GM18519 (cell line): ENCODE data around the gene DTWD2.
A peak's percentile ranks its signal among the peaks of the same experiment; 100 is the strongest.
"Not testable (repeated sequence)": the region's sequence is repeated elsewhere in the genome, so short reads cannot be mapped to it uniquely, and the experiment has no call there.

Source experiments
- ATAC-seq: cut with Tn5 transposase; IDR thresholded peaks from one replicate; pipeline ENCODE4 v1.9.1; 2021; ENCODE audit warnings: mild to moderate bottlenecking, moderate library complexity; ENCODE audit not compliant: unreplicated experiment, low FRiP score

The DTWD2 gene

DNA sequence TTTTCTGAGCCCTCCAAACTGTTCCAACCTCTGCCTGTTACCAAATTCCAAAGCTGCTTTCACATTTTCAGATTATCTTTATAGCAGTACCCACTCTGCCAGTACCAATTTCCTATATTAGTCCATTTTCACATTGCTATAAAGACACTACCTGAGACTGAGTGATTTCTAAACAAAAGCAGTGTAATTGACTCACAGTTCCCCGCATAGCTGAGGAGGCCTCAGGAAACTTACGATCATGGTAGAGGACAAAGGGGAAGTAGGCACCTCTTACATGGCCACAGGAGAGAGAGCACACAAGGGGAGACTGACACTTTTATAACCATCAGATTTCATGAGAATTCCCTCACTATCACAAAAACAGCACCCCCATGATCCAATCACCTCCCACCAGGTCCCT is 105.0 kb downstream of the DTWD2 start:
- ATAC-seq: peak; percentile 56

GRCh38 chr5:118882666-118883065 is 105.7 kb downstream of the DTWD2 start:
- ATAC-seq: no peak

GRCh38 chr5:118876852-118877251 is 111.5 kb downstream of the DTWD2 start:
- not testable (repeated sequence) for ATAC-seq

- no peak for ATAC-seq
Observed at GRCh38 chr5:118875131-118875530, 113.2 kb downstream of the DTWD2 start.

DNA sequence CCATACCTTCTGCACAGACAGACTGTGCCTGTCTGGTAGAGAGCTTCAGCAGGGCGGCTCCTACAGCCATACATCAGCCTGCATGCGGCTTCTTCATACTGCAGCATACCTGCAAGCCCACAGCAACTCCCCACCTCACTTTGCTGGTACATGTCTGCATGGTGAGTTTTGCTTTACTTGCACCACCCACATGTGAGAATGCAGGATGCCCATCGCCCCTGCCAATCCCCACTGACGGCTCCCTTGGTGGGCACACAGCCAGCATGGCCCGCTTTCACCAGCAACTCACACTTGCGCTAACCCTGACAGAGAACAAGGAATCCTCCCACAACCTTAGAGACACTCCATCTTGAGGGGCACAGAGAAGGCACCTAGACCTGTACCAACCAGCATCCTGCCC is 114.9 kb downstream of the DTWD2 start:
- no peak for ATAC-seq

GRCh38 chr5:118863345-118863744 is 125.0 kb downstream of the DTWD2 start:
- ATAC-seq: no peak

GRCh38 chr5:118862596-118862995 is 125.8 kb downstream of the DTWD2 start:
- ATAC-seq: no peak

DNA sequence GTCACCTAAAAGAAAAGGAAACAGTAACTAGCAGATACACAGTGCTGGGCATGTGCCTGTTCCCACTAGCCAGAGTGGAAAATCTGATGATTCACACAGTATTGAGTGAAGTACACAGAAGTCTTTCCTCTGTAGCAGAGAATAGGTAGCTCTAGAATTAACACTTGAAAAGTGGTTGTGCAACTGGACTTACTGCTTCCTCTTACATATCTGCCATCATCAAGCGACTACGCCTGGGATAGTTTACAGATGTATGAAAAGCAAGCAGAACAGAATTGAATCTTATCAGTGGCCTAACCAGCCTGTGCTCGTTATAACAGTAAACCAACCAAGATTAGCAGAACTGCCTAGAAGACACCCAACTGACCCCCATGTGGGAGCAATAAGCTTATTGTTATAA is 130.6 kb downstream of the DTWD2 start:
- ATAC-seq: no peak

DNA sequence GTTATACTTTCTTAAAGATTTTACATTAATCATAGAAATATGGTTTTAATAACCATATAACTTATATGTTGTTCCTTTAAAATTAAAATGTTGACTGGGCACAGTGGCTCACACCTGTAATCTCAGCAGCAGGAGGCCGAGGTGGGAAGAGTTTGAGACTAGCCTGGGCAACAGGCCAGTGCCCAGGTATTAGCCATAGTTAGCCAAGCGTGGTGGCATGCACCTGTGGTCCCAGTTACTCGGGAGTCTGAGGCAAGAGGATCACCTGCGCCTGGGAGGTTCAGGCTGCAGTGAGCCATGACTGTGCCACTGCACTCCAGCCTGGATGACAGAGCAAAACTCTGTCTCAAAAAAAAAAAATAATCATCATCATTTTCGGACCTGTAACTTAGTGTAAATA is 133.5 kb downstream of the DTWD2 start:
- ATAC-seq: no peak

- not testable (repeated sequence) for ATAC-seq
Observed at GRCh38 chr5:118851785-118852184, 136.6 kb downstream of the DTWD2 start.

DNA sequence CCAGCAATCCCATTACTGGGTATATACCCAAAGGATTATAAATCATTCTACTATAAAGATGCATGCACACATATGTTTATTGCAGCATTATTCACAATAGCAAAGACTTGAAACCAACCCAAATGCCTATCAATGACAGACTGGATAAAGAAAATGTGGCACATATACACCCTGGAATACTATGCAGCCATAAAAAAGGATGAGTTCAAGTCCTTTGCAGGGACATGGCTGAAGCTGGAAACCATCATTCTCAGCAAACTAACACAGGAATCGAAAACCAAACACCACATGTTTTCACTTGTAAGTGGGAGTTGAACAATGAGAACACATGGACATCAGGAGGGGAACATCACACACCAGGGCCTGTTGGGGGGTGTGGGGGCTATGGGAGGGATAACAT is 138.8 kb downstream of the DTWD2 start:
- not testable (repeated sequence) for ATAC-seq

DNA sequence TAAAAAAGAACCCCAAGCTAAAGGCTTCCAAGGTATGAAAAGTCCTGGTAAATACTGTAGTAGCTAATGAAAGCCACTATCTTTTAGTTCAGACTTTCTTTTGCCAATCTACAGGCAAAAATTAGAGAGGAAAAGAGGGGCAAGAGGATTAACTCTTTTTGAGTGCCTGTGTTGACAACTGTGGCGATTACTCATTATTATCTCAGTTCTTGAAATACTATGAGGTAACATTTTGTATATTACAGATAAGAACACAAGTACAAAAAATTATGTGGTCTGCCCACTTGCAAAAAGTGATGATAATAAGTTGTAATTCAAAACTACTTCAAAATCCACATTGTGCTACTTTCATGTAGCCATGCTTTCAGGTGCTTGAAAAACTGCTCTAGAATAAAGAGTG is 144.0 kb downstream of the DTWD2 start:
- no peak for ATAC-seq

DNA sequence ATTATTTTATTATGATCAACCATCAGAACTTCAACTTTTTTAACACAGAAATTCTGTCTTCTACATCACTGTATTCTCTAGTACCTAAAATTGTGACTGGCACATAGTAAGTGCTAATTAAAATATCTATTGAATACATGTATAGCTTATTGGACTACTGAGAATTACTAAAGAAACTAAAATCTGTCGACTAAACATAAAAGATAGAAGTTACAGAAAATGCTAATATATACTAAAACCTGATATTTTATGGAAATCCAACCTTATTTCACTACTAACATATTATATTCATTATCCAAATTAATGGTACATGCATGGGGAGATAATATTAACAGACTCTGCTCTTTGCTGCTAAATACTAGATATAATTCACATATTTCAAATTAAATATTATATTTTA is 153.6 kb downstream of the DTWD2 start:
- no peak for ATAC-seq

DNA sequence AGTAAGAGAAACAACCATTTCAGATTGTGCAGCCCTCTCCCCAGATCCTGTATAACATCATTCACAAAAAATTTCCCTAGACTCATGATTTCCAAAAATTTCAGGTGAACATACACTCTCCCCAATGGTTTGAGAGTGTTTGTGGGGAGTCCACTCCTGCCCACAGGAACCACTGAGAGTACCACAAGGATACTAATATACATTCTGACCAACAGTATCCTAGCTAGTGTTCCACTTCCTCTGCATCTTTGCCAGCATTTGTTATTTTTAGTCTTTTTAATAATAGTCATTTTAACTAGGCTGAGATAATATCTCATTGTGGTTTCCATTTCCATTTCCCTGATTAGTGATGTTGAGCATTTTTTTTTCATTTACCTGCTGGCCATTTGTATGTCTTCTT is 155.4 kb downstream of the DTWD2 start:
- no peak for ATAC-seq

- ATAC-seq: no peak
Observed at GRCh38 chr5:118825226-118825625, 163.1 kb downstream of the DTWD2 start.

GRCh38 chr5:118818604-118819003 is 169.7 kb downstream of the DTWD2 start:
- ATAC-seq: peak; percentile 74

- ATAC-seq: no peak
Observed at GRCh38 chr5:118808441-118808840, 179.9 kb downstream of the DTWD2 start.

- no peak for ATAC-seq
Observed at GRCh38 chr5:118806571-118806970, 181.8 kb downstream of the DTWD2 start.

- no peak for ATAC-seq
Observed at GRCh38 chr5:118802335-118802734, 186.0 kb downstream of the DTWD2 start.

GRCh38 chr5:118796081-118796480 is 192.3 kb downstream of the DTWD2 start:
- no peak for ATAC-seq

- ATAC-seq: no peak
Observed at GRCh38 chr5:118794281-118794680, 194.1 kb downstream of the DTWD2 start.

GRCh38 chr5:118793652-118794051 is 194.7 kb downstream of the DTWD2 start:
- ATAC-seq: no peak

- ATAC-seq: no peak
Observed at GRCh38 chr5:118793091-118793490, 195.3 kb downstream of the DTWD2 start.
